Left lung (tissue), 14 donors: ENCODE data around the gene PNCK. TPM values are rescaled to one million over a fixed set of nuclear protein-coding genes. Genes with fewer than 3 reads are reported as not detected.
A peak's percentile ranks its signal among the peaks of the same experiment; 100 is the strongest.

Source experiments
- ATAC-seq: fragments of 200-7000 bp; cut with Tn5 transposase; one replicate; pipeline ENCODE4 v1.9.1; 2020; ENCODE audit warnings: moderate library complexity
- DNase-seq, 4 donors: peaks; one replicate each; pipeline ENCODE4 v3.0.0-alpha.2; 2013 to 2020
- H3K27ac ChIP-seq, 2 donors: fragments of 200-600 bp; sonication (generic) in 1 of 2; one replicate each; pipeline versions ENCODE4 v1.5.0 to v1.8.0; 2020 to 2021
- H3K27me3 ChIP-seq, 2 donors: fragments of 200-600 bp; sonication (generic) in 1 of 2; one replicate each; pipeline versions ENCODE4 v1.5.0 to v1.8.0; 2020 to 2021
- H3K36me3 ChIP-seq, 2 donors: fragments of 200-600 bp; sonication (generic) in 1 of 2; one replicate each; pipeline versions ENCODE4 v1.5.0 to v1.8.0; 2020 to 2021
- H3K4me1 ChIP-seq, 2 donors: fragments of 200-600 bp; one replicate each; pipeline ENCODE4 v1.8.0; 2021
- H3K4me3 ChIP-seq, 2 donors: fragments of 200-600 bp; sonication (generic) in 1 of 2; one replicate each; pipeline versions ENCODE4 v1.5.0 to v1.8.0; 2020 to 2021; ENCODE audit warnings: mild to moderate bottlenecking in 1 of 2
- H3K9me3 ChIP-seq, 2 donors: fragments of 200-600 bp; sonication (generic) in 1 of 2; one replicate each; pipeline versions ENCODE4 v1.5.0 to v1.8.0; 2020 to 2021
- CTCF ChIP-seq, 2 donors: fragments of 200-600 bp; sonication (generic) in 1 of 2; IDR thresholded peaks; one replicate each; pipeline versions ENCODE4 v1.5.0 to v1.8.0; 2021; ENCODE audit warnings: antibody characterized with exemption in 2 of 2
- intact Hi-C, 2 donors: fragments of 100-400 bp; cut with DNase I; formaldehyde crosslinking; loops; one replicate each; pipeline versions ENCODE4 v1.11.2 to v1.14.2; 2022
- long read RNA-seq, 12 donors: library from polyadenylated mRNA in 2 of 12; unstranded in 2 of 12; transcript quantifications; one replicate each; pipeline ENCODE4 v2.0.0 and lab custom pipeline, GENCODE V29; 2019 to 2026
- polyA plus RNA-seq, 6 donors: library from polyadenylated mRNA; unstranded; fragments of 120-200 nt; gene quantifications; one replicate each; pipeline ENCODE4 v1.2.1, GENCODE V29; 2013; ENCODE audit not compliant: insufficient read length in 6 of 6
- total RNA-seq, 2 donors: library from RNA; stranded (reverse); fragmentation: NEBNext Ultra II Directional; extraction: Animal tissue kit (Norgen Biotek cat#: 25700); gene quantifications; one replicate each; pipeline ENCODE4 v1.2.1, GENCODE V29; 2021
- donor health status: DM: no; HTN: yes; CAD: no.
- donor health status: DM: no; HTN: no; CAD: no.

Gene PNCK
- total RNA-seq (1 to 10 TPM in 1 of 2 donors, not detected in 1; 1.1 TPM), polyA plus RNA-seq (1 to 10 TPM in 1 of 6 donors, under 1 TPM in 5; 0.34 to 1.4 (median 0.56) TPM)
- long read RNA-seq, donor 1 = 0 reads
- long read RNA-seq, donor 2, partial matches to known transcripts = 0 of 1 reads
- long read RNA-seq, donor 2, other reads (novel, unspliced or antisense) = 0 of 1 reads
- long read RNA-seq, donor 3 = 0 reads
- long read RNA-seq, donor 4 = 0 reads
- long read RNA-seq, donor 5 = 0 reads
- long read RNA-seq, donor 6 = 0 reads
- long read RNA-seq, donor 7 = 0 reads
- long read RNA-seq, donor 8 = 0 reads
- long read RNA-seq, donor 9 = 0 reads
- long read RNA-seq, donor 10 = 0 reads
- long read RNA-seq, donor 11, partial matches to known transcripts = 61 of 85 reads
- long read RNA-seq, donor 11, other reads (novel, unspliced or antisense) = 19 of 85 reads
- long read RNA-seq, donor 12 = 0 reads

- no peak within 1 kb of the TSS for H3K27ac ChIP-seq
- peaks cover 3 to 52% of the 10 kb centered on the region in 2 donors for H3K27me3 ChIP-seq
- DNase-seq (peak in 1 of 4 donors; percentile 15), ATAC-seq (no peak)
- H3K9me3 ChIP-seq = no peaks in the 10 kb centered on the region
- intact Hi-C loops = no loop called here
- no peaks in the 10 kb centered on the region for H3K36me3 ChIP-seq
- no peak within 1 kb of the TSS for H3K4me3 ChIP-seq
- H3K4me1 ChIP-seq = no peaks in the 10 kb centered on the region
- no peak for TF ChIP-seq CTCF (IDR thresholded peaks at IDR 0.05)
Observed at GRCh38 chrX:153673428-153674218, at the start of gene PNCK. PNCK (minus strand) TSS chrX:153673813; CDS start chrX:153673076, 737 bp downstream.

GRCh38 chrX:153722704-153723350 is 49.2 kb upstream of the PNCK start:
- H3K36me3 ChIP-seq = peaks cover 0 to 27% of the 10 kb centered on the region in 2 donors
- H3K4me1 ChIP-seq = peaks cover 20 to 44% of the 10 kb centered on the region in 2 donors
- H3K27me3 ChIP-seq = no peaks in the 10 kb centered on the region
- peak overlapping the region; percentile 78 to 89 for H3K27ac ChIP-seq
- intact Hi-C loops = no loop called here
- peak overlapping the region; percentile 50 to 71 for H3K4me3 ChIP-seq
- peak in 1 of 4 donors; percentile 53 for DNase-seq
- no peak for ATAC-seq
- no peaks in the 10 kb centered on the region for H3K9me3 ChIP-seq
- no peak for TF ChIP-seq CTCF (IDR thresholded peaks at IDR 0.05)

- TF ChIP-seq CTCF (IDR thresholded peaks at IDR 0.05) = no peak
- Histone ChIP-seq H3K36me3 (peaks cover 0 to 56% of the 10 kb centered on the region in 2 donors), H3K9me3 (no peaks in the 10 kb centered on the region), H3K4me1 (peaks cover 3 to 14% of the 10 kb centered on the region in 2 donors), H3K27me3 (no peaks in the 10 kb centered on the region), H3K27ac (no peak overlapping the region), H3K4me3 (no peak overlapping the region)
- DNase-seq (no peak), ATAC-seq (no peak)
- intact Hi-C loops = no loop called here
Observed at GRCh38 chrX:153719701-153720100, 46.1 kb upstream of the PNCK start.

GRCh38 chrX:153719238-153719637 is 45.6 kb upstream of the PNCK start:
- no peaks in the 10 kb centered on the region for H3K27me3 ChIP-seq
- TF ChIP-seq CTCF (IDR thresholded peaks at IDR 0.05) = no peak
- H3K9me3 ChIP-seq = no peaks in the 10 kb centered on the region
- DNase-seq (no peak), ATAC-seq (peak; percentile 49)
- H3K4me1 ChIP-seq = peaks cover 3 to 14% of the 10 kb centered on the region in 2 donors
- intact Hi-C loops = no loop called here
- H3K36me3 ChIP-seq = peaks cover 0 to 60% of the 10 kb centered on the region in 2 donors
- H3K27ac ChIP-seq = no peak overlapping the region
- H3K4me3 ChIP-seq = no peak overlapping the region
